Measurements from ENCODE around the gene RO60. TPM values are rescaled to one million over a fixed set of nuclear protein-coding genes. Genes with fewer than 3 reads are reported as not detected.

The RO60 gene
- total and polyA plus RNA-seq, 2 of the 4 experiments (the other 2 are of a cell fraction) = 10.9 to 161 TPM

DNA sequence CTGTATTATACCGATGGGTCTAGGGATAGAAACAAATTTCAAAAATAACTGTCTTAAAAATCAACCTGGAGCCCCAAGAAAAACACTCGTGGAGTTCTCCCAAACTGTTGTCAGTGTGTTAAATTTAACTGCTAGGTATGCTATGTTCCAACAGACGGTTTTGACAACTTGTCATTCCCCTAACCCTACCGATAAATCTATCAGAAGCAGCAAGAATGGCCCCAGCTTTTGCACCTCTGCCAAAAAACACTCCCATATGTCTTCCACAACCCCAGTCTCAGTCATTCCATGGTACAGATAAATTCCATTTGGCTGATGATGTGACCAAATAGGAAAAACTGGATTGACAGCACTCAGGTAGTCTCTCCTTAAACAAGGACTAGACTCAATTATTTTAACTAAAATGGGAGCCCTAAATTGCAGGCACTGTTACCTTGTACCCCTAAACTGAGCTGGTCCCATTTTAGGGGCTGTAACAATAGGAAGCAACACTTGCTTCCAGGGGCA is 5.2 kb upstream of the RO60 start:
- no peak overlapping the region for H2BK5ac ChIP-seq (ENCODE audit: low read depth, low read length, poor library complexity, severe bottlenecking)
- no peaks in the 10 kb centered on the region for H3K27me3 ChIP-seq (ENCODE audit: control insufficient read depth, insufficient read depth, low read length)
- H3K27ac ChIP-seq (ENCODE audit: insufficient read depth, low read length) = no peak overlapping the region
- BruUV-seq (replicated peaks) = no TSS peak
- H3K36me3 ChIP-seq (ENCODE audit: control insufficient read depth, insufficient read depth, low read length) = peaks cover 6% of the 10 kb centered on the region
- no peak overlapping the region for H3K4me2 ChIP-seq (ENCODE audit: low read depth, low read length)
- no peak overlapping the region for H2BK20ac ChIP-seq (ENCODE audit: low read depth, low read length)
- H3K4me1 ChIP-seq (ENCODE audit: control insufficient read depth, insufficient read depth, low read length) = no peaks in the 10 kb centered on the region
- ChIA-PET POLR2A (ENCODE audit: unreplicated experiment) (no interaction called here), CTCF (no interaction called here)
- WGBS, 2 experiments (ENCODE audit: extremely low coverage in 2 of 2, insufficient read length in 1 of 2) = 100% methylated on average over 1 of the region's 4 CpGs; no CpG with 5 or more reads in 1 of the 2 experiments
- no peak overlapping the region for H4K8ac ChIP-seq (ENCODE audit: low read depth in 2 of 2, low read length in 2 of 2)
- ATAC-seq (ENCODE audit: low read depth) = no peak
- H3K23ac ChIP-seq (ENCODE audit: low read depth, low read length) = no peak overlapping the region
- H3K9me3 ChIP-seq (ENCODE audit: control insufficient read depth, insufficient read depth, low read length) = no peaks in the 10 kb centered on the region
- H2BK15ac ChIP-seq (ENCODE audit: low read depth, low read length) = no peak overlapping the region
- in situ Hi-C loops (cut with MboI; ENCODE audit: low sequenced_read_pairs) = no loop called here
- no peak overlapping the region for H2BK120ac ChIP-seq (ENCODE audit: low read depth, low read length)
- H3K18ac ChIP-seq (ENCODE audit: low read depth, low read length) = no peak overlapping the region
- H3K9me1 ChIP-seq (ENCODE audit: insufficient read depth, low read length) = peaks cover 6% of the 10 kb centered on the region
- H3K14ac ChIP-seq (replicated peaks; ENCODE audit: low read depth, low read length) = no peak overlapping the region
- no peak overlapping the region for H2AK9ac ChIP-seq (replicated peaks; ENCODE audit: low read depth, low read length, poor library complexity)
- no peak overlapping the region for H2AFZ ChIP-seq (replicated peaks; ENCODE audit: low read length, poor library complexity)
- H3K4ac ChIP-seq (ENCODE audit: low read depth, low read length) = no peak overlapping the region
- DNase-seq = no peak
- no peak overlapping the region for H4K5ac ChIP-seq (ENCODE audit: low read depth, low read length)
- H3K9ac ChIP-seq (ENCODE audit: low read depth, low read length) = no peak overlapping the region
- no peak overlapping the region for H4K91ac ChIP-seq (ENCODE audit: insufficient read depth, low read depth, low read length)
- no peaks in the 10 kb centered on the region for H4K20me1 ChIP-seq (ENCODE audit: insufficient read depth, low read length)
- no peak overlapping the region for H2AK5ac ChIP-seq (ENCODE audit: low read depth, low read length)
- peaks cover 15 to 55% of the 10 kb centered on the region in 2 experiments for H3K79me1 ChIP-seq (ENCODE audit: low read depth in 1 of 2, low read length in 2 of 2)
- TF ChIP-seq FOS (IDR thresholded peaks at IDR 0.05; ENCODE audit: low read depth, low read length) (no peak), RFX5 (IDR thresholded peaks at IDR 0.05; ENCODE audit: low read depth, low read length) (no peak), POLR2A (IDR thresholded peaks at IDR 0.05; ENCODE audit: low read depth, low read length) (no peak), NFE2L2 (IDR thresholded peaks at IDR 0.05; ENCODE audit: low read depth, low read length) (no peak), RAD21 (IDR thresholded peaks at IDR 0.05; ENCODE audit: low read length) (no peak), MAFK (IDR thresholded peaks at IDR 0.05; ENCODE audit: low read depth, low read length) (no peak), CEBPB (IDR thresholded peaks at IDR 0.05; ENCODE audit: low read depth, low read length) (no peak), CHD1 (IDR thresholded peaks at IDR 0.05; ENCODE audit: low read depth, low read length) (no peak), RCOR1 (IDR thresholded peaks at IDR 0.05; ENCODE audit: insufficient replicate concordance, low read length) (no peak), MAZ (IDR thresholded peaks at IDR 0.05; ENCODE audit: borderline replicate concordance, low read depth, low read length) (no peak)
- TF ChIP-seq, protein P1, sequence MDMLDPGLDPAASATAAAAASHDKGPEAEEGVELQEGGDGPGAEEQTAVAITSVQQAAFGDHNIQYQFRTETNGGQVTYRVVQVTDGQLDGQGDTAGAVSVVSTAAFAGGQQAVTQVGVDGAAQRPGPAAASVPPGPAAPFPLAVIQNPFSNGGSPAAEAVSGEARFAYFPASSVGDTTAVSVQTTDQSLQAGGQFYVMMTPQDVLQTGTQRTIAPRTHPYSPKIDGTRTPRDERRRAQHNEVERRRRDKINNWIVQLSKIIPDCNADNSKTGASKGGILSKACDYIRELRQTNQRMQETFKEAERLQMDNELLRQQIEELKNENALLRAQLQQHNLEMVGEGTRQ (IDR thresholded peaks at IDR 0.05; ENCODE audit: low read depth, low read length) = no peak
- TF ChIP-seq, protein P2, sequence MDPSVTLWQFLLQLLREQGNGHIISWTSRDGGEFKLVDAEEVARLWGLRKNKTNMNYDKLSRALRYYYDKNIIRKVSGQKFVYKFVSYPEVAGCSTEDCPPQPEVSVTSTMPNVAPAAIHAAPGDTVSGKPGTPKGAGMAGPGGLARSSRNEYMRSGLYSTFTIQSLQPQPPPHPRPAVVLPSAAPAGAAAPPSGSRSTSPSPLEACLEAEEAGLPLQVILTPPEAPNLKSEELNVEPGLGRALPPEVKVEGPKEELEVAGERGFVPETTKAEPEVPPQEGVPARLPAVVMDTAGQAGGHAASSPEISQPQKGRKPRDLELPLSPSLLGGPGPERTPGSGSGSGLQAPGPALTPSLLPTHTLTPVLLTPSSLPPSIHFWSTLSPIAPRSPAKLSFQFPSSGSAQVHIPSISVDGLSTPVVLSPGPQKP (IDR thresholded peaks at IDR 0.05; ENCODE audit: borderline replicate concordance, low read depth, low read length) = no peak
- dilution Hi-C loops (cut with HindIII; ENCODE audit: low sequenced_read_pairs, unreplicated experiment) = no loop called here
- intact Hi-C loops (cut with micrococcal nuclease) = no loop called here
- H3K4me3 ChIP-seq (ENCODE audit: insufficient read depth, low read depth, low read length) = no peak overlapping the region
- no peak overlapping the region for H3K56ac ChIP-seq (ENCODE audit: extremely low read depth, insufficient read depth, low read length)
